ENCODE results near the gene FGFR2.

Gene FGFR2

DNA sequence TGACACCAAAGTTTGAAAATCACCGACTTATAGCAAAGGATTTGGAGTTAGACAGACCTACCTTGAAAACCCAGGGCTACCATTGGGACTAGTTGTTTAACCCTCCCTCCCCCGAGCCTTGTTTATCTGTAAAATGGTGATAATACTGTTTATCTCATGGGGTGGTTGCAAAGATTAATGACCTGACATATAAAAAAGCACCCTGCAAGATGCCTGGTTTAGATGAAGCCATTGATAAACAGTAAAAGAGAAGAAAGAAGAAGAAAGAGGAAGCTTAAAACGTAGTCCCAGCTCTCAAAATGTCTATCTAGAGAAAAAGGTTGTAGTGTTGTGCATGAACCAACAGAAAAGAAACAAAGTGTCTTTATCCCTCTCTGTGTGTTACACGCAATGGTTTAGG is 145.7 kb downstream of the FGFR2 start:
- DNase-seq (ENCODE audit: low read depth): no peak

DNA sequence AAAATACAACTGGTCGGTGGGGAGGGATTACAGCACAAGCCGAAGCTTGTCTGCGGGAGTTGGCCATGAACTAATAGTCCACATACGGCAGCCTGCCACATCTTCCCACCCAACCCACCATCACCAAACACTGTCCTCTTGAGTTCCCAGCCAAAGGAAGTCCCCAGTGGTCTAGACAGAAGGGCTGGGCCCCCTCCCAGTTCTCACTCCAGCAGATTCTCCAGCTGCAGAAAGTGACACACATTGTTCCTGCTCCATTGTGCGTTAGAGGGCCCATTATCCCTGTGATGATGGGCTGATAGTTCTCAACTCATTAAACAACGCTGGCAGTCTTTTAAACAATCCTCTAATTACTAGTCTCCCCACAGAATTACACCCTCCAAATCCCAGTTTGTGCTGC is 148.0 kb downstream of the FGFR2 start:
- DNase-seq (ENCODE audit: low read depth): no peak

DNA sequence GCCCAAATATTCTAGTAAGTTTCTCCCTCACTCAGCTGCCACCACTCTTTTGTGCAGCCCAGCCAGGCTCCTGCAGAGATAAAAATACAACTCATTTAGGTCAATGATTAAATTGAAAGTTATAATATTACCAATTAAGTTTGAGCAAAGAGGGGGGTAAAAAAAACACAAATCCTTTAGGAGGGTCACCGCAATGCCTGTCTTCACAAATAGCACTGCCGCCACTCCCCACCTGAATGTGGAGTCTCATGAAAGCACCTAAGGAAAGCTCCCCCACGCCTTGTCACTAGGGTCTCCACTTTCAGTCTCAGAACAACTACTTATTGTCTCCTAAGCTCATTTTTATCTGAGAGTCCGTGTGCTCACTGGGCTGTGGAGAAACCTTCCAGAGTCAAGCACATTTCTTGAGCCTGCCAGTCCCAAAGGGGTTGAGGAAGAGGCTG is 148.7 kb downstream of the FGFR2 start:
- no peak for DNase-seq (ENCODE audit: low read depth)

DNA sequence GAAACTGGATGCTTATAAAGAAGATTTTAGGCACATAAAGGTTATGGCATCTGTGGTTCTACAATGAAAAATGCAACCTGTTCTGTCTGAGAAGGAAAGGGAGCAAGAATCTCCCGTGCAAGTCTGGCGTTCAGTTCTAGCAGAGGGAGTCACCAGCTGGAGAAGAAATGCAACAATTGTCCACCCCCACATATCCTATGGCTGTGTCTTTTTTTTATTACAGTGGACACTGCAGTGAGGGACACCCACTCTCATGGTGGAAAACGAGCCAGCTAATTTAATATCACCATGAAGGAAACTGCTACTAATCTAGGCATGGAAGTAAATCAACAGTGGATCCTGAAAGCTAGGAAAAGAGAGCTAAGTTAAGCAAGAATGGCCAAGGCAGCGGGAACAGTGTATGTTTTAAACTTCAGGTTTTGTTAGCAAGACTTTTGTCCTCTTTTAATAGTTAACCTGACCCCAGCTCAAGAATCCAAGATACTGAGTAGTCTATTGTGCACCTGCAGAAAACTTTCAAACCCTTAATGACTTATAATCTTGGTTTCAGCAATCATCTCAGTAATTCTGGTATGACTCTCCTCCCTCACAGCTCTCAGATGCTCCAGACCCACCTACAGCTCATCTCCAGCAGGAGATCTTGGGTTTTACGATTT is 149.3 kb downstream of the FGFR2 start:
- no peak for DNase-seq (ENCODE audit: low read depth)

DNA sequence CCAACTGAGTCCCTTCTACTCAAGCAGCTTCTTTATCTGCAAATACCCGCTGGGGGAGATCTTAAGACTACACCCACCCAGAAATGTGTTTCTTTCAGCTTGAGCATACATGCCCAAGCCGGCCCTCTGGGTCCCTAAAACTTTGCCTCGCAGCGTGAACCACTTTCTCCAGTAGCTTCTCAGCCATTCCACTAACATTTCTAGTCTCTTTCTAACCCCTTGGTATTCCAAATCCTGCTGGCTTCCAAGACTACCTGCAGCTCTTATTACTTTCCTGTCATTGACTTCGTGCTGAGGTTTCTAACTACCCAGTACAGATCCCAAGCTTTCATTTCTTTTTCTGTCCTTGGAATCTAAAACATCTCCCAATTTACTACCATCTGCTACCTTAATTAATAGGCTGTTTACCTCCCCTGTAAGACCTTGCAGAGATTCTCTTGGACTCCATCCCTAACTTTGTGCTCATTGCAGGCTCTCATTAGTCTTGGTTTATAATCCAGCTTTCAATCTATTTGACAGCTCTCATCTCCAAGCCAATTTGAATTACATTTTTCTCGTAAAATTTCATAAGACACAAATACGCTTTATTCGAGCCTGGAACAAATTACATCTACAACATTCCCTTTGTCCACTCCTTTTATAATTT is 153.6 kb downstream of the FGFR2 start:
- no peak for DNase-seq (ENCODE audit: low read depth)

DNA sequence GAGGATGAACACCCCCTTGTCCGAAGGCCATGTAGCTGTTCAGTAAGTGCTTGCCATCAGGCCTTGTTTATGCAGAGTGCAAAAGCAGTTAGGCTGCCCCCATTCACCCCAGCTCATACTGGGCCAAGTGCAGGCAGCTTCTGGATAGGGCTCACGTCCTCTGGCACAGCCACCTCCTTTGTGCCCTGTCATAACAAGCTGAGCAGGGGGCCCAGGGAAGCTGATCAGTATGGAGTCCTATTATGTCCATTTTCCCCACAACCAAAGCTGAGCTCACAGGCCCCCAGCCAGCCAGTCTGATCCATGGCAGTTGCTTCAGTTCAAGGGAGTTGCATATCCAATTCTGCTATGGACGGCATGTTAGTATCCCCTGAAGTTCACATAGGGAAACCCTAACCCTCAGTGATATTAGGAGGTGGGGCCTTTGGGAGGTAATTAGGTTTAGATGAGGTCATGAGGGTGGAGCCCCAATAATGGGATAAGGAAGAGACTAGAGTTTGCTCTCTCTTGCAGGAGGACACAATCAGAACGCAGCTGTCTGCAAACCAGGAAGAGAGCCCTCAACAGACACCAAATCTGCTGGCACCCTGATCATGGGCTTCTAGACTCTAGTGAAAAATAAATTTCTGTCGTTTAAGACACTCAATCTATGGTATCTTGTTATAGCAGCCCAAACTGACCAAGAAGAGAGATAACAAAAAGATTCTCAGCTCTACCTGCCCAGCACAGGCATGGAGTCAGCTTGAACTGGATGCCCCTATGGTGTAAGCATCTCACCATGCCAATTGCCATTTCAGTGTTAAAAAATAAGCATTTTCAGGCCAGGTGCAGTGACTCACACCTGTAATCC is 155.9 kb downstream of the FGFR2 start:
- DNase-seq (ENCODE audit: low read depth): no peak

DNA sequence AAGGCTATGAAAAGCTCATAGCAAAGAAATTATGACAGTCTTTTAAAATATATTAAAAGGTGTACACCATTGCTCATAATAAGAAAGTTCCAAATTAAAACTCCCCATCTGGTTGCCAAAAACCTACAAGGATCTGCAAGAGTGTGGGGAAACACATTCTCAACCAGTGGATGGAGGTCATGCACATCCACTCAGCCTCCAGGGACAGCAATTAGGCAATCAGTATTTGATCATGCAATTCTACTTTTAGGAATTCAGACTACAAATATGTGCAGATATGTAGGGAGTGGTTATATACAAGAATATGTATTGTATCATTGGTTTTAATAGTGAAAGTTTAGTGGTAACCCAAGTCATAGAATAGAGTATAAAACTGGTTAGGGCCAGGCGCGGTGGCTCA is 157.8 kb downstream of the FGFR2 start:
- DNase-seq (ENCODE audit: low read depth): no peak

DNA sequence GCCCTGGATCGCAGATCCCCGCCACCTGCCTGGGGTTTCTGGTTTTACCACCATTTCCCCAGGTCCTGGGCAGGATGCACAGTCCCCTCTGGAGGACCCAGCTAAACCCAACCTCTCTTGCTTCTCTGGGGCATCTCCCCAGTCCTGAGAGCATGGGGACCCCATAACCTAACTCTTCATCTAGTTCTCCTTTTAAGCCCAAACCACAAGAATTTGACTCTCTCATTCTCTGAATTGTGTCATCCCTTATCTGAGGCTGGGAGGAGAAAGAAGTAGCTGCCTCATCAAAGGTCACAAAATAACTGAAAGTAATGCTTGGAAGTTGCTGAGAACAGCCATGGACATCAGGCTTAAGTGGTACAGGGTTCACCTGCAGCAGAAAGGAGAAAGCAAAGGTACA is 159.9 kb downstream of the FGFR2 start:
- no peak for DNase-seq (ENCODE audit: low read depth)

DNA sequence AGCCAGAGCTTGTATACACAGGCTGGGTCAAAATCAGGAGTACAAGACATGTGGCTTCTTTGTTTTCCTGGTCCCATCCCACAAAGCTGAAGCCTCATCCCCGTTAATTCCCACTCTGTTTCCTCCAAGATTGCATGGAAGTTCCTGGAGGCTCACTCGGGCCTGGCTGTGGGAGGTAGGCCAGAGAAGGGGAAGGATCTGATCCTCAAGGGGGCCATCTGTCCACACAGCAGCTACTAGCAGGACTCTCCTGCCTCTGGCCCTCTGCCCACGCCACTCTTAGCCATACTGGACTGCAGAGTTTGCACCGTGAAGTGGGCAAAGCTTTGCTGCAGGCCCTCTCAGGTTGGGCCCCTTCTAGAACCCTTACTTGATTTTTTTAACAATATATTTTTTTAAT is 160.6 kb downstream of the FGFR2 start:
- DNase-seq (ENCODE audit: low read depth): no peak

DNA sequence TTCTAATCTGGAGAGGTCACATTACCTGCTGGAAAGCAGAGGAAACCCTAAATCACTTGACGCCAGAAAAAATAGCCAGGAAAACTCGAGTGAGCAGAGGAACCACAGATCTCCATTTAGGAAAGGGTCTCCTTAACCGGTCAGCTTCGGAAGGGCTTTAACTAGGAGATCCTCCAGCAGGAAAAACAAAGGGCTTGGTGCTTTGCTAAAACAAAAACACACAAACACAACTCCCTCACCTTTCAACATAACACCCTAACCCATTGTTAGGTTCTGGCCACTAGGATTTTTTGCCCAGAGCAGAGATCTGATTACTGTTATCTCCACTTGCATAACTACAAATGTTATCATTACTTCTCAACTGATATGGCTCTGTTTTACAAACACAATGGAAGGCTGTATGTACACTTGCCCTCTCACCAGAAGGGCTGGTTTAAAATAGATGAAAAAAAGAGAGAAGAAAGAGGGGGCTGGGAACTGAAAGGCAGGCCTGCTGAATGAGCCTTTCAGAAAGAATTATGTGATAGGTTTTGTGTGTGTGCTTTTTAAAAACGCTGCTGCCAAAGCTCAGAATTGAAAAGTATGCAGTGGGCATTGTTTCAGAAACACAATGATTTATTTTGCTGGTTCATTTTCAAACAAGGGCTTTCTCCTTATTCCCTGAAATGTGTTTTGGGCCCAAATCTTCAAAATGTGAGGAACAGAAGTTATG is 161.5 kb downstream of the FGFR2 start:
- no peak for DNase-seq (ENCODE audit: low read depth)

DNA sequence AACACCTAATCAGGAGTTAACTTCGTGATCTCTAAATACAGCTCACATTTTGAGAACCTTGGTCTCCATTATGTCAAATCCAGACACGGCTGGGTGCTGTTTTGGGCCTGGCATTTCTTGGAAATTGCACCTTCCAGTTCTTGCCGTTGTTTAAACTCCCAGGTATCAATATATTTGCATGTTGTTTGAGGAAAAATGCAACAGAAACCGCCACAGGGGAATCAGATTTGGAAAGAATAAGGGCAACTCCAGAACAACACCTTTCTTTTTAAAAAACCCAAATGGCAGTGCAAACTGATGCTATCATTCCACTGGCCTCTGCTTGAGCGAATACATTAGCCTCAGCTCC is 162.0 kb downstream of the FGFR2 start:
- no peak for DNase-seq (ENCODE audit: low read depth)

DNA sequence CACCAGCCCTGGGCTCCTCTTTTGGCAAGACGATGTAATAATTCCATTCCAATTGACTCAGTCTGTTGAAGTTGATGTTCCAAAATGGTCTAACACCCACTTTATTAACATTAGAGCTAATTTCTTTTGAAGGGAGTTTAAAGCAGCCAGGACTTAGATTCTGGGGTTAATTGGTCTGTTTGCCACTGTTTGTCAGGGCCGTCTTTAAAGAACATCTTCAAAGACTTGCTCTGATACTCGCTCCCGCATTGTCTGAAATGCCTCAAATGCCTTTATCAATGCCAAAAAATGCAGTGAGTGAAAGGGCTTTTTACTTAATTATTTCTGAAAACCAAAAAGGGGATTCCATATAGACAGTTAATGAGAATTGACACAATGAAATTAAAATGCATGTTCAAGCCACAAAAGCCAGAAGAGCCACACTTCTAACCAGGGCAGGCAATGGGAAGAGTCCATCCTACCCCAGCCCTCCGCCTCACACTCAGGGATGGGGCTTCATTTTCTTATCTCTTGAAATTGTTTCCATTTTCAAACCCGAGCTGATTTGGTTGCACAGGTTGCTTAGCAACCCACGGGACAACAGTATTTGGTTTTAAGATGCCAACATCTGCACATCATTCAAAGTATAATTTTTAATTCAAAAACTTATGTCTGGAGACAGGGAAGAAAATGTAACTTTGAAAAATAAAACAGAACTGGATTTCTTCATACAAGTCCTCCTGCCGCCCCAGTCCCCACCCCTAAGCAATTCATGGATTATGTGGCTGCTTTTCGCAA is 163.0 kb downstream of the FGFR2 start:
- no peak for DNase-seq (ENCODE audit: low read depth)

DNA sequence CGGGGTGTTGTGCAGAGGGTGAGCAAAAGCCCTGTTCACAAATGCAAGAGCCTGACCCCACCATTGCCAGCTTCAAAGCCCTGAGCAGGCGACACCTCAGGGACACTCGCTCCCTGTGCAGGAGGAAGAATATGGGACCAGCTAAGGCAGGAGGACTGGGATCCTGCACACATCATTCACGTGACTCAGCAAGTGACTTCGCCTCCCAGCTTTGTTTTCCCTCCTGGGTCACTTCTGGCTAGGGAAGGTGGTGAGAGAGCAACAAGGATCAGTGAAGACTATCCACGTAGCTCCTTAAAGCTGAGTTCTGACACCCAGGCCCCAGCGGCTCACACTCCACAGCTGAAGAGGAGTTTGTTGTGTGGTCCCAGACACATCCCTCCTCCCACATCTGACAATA is 164.3 kb downstream of the FGFR2 start:
- DNase-seq (ENCODE audit: low read depth): no peak

DNA sequence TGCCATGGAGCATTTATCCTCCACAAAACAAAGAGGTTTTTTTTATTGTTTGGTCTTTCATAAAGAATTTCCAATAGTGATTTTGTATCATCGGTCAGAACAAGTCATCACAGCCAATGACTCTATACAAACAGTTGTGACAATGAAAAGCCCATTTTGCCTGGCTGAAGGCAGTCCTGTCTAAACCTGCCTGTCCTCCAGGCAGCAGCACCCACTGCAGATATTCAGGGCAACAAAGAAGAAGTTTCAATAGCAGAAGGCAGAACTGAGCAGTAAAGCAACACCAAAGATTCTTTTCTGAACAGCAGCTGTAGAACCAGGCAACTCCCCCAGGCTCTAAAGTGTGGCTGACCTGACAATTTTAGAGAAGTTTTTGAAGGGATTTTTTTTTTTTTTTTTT is 169.4 kb downstream of the FGFR2 start:
- DNase-seq (ENCODE audit: low read depth): no peak
